Parathyroid adenoma (tissue), 2 donors: ENCODE results near the gene PLXDC1.

Experiments used
- H2AFZ ChIP-seq: fragments of 300-600 bp; sonication (generic); one replicate; pipeline ENCODE4 v1.7.0; 2017; ENCODE audit warnings: antibody characterized with exemption, mild to moderate bottlenecking
- H3K27ac ChIP-seq: fragments of 300-600 bp; sonication (generic); one replicate; pipeline ENCODE4 v1.7.0; 2017
- H3K27me3 ChIP-seq: fragments of 300-600 bp; sonication (generic); one replicate; pipeline ENCODE4 v1.7.0; 2017; ENCODE audit warnings: low read length; ENCODE audit not compliant: control insufficient read depth, insufficient read depth
- H3K36me3 ChIP-seq: fragments of 300-600 bp; sonication (generic); one replicate; pipeline ENCODE4 v1.7.0; 2017; ENCODE audit warnings: low read length; ENCODE audit not compliant: control insufficient read depth, insufficient read depth
- H3K4me1 ChIP-seq: fragments of 300-600 bp; sonication (generic); one replicate; pipeline ENCODE4 v1.7.0; 2017; ENCODE audit warnings: control low read depth
- H3K4me2 ChIP-seq: fragments of 300-600 bp; sonication (generic); one replicate; pipeline ENCODE4 v1.7.0; 2017; ENCODE audit warnings: low read length
- H3K4me3 ChIP-seq: fragments of 300-600 bp; sonication (generic); one replicate; pipeline ENCODE4 v1.7.0; 2017; ENCODE audit warnings: low read depth, low read length
- H3K79me2 ChIP-seq: fragments of 300-600 bp; sonication (generic); one replicate; pipeline ENCODE4 v1.7.0; 2017; ENCODE audit warnings: control low read depth
- H3K9ac ChIP-seq: fragments of 300-600 bp; sonication (generic); one replicate; pipeline ENCODE4 v1.7.0; 2017; ENCODE audit warnings: mild to moderate bottlenecking
- H3K9me3 ChIP-seq: fragments of 300-600 bp; sonication (generic); one replicate; pipeline ENCODE4 v1.7.0; 2017; ENCODE audit warnings: low read length; ENCODE audit not compliant: control insufficient read depth
- CTCF ChIP-seq: fragments of 300-600 bp; sonication (generic); IDR thresholded peaks from one replicate; pipeline ENCODE4 v1.7.0; 2017; ENCODE audit warnings: antibody characterized with exemption, mild to moderate bottlenecking
- donor health status: primary hyperparathyroidism.

Gene PLXDC1

GRCh38 chr17:39151150-39151942 lies at the start of gene PLXDC1:
Gene PLXDC1 (minus strand): TSS chr17:39151637. CDS start chr17:39151437, 200 bp downstream.
- no peak for TF ChIP-seq CTCF
- Histone ChIP-seq H3K79me2 (peaks cover 2% of the 10 kb centered on the region), H3K9me3 (no peaks in the 10 kb centered on the region), H2AFZ (peak within 1 kb of the TSS; percentile 85), H3K4me1 (peaks cover 8% of the 10 kb centered on the region), H3K4me2 (peak within 1 kb of the TSS; percentile 95), H3K36me3 (no peaks in the 10 kb centered on the region), H3K4me3 (peak within 1 kb of the TSS; percentile 93), H3K9ac (peak within 1 kb of the TSS; percentile 53), H3K27ac (peak within 1 kb of the TSS; percentile 88), H3K27me3 (no peaks in the 10 kb centered on the region)

- H3K36me3 ChIP-seq = no peaks in the 10 kb centered on the region
- H3K4me1 ChIP-seq = peaks cover 19% of the 10 kb centered on the region
- no peaks in the 10 kb centered on the region for H3K9me3 ChIP-seq
- TF ChIP-seq CTCF = no peak
- peak overlapping the region; percentile 91 for H3K4me2 ChIP-seq
- peak overlapping the region; percentile 90 for H3K9ac ChIP-seq
- H2AFZ ChIP-seq = no peak overlapping the region
- peak overlapping the region; percentile 89 for H3K4me3 ChIP-seq
- H3K27ac ChIP-seq = peak overlapping the region; percentile 98
- no peaks in the 10 kb centered on the region for H3K27me3 ChIP-seq
- H3K79me2 ChIP-seq = peaks cover 11% of the 10 kb centered on the region
Observed at GRCh38 chr17:39200957-39201510, 49.6 kb upstream of the PLXDC1 start.

GRCh38 chr17:39200070-39200879 lies 48.8 kb upstream of the PLXDC1 start, which contains the start of gene RPL19:
Gene RPL19 (plus strand): TSS chr17:39200283. CDS start chr17:39200345, 62 bp downstream.
- Histone ChIP-seq H3K9me3 (no peaks in the 10 kb centered on the region), H3K4me1 (peaks cover 19% of the 10 kb centered on the region), H3K4me2 (peak within 1 kb of the TSS; percentile 91), H3K27me3 (no peaks in the 10 kb centered on the region), H3K9ac (peak within 1 kb of the TSS; percentile 90), H3K4me3 (peak within 1 kb of the TSS; percentile 89), H3K79me2 (peaks cover 11% of the 10 kb centered on the region), H3K36me3 (no peaks in the 10 kb centered on the region), H3K27ac (peak within 1 kb of the TSS; percentile 98), H2AFZ (peak within 1 kb of the TSS; percentile 89)
- TF ChIP-seq CTCF = no peak

- Histone ChIP-seq H3K79me2 (peaks cover 11% of the 10 kb centered on the region), H3K27me3 (no peaks in the 10 kb centered on the region), H3K4me1 (peaks cover 19% of the 10 kb centered on the region), H3K9ac (peak overlapping the region; percentile 90), H3K27ac (peak overlapping the region; percentile 98), H2AFZ (peak overlapping the region; percentile 89), H3K9me3 (no peaks in the 10 kb centered on the region), H3K4me2 (peak overlapping the region; percentile 91), H3K4me3 (peak overlapping the region; percentile 89), H3K36me3 (no peaks in the 10 kb centered on the region)
- TF ChIP-seq CTCF = no peak
Observed at GRCh38 chr17:39199820-39200069, 48.3 kb upstream of the PLXDC1 start.
